Endothelial cell of umbilical vein (primary cell): ENCODE results near the gene DACT3. TPM values are rescaled to one million over a fixed set of nuclear protein-coding genes. Genes with fewer than 3 reads are reported as not detected.

Experiments
- BruUV-seq: library from RNA; stranded (reverse); fragments of 400-500 nt; replicated peaks from 2 replicates; lab custom pipeline; 2021; lab: Mats Ljungman, UMichigan
- CTCF ChIA-PET: fragments of 300-600, 350-600 bp; sonication (Branson Sonifier 250); formaldehyde crosslinking; loops from one replicate; lab custom pipeline; 2021; ENCODE audit warnings: antibody characterized with exemption, inconsistent platforms; lab: Charles Lee
- POLR2A ChIA-PET: fragments of 300-600, 350-600 bp; sonication (Branson Sonifier 250); formaldehyde crosslinking; loops from one replicate; lab custom pipeline; 2021; ENCODE audit warnings: antibody characterized with exemption, inconsistent platforms; lab: Charles Lee
- DNase-seq: peaks from one replicate; pipeline ENCODE4 v3.0.0-alpha.2; 2011; ENCODE audit warnings: low read depth, low spot score
- FAIRE-seq: peaks from 2 replicates; lab custom pipeline; 2011; peaks lifted over from hg19 to GRCh38; lab: Jason Lieb, UNC
- H2AFZ ChIP-seq: 2 replicates; pipeline ENCODE4 v1.6.0; 2012; ENCODE audit warnings: low read depth, low read length, control low read depth, inconsistent platforms
- H3K27ac ChIP-seq: 2 replicates; pipeline ENCODE4 v1.5.1; 2011; ENCODE audit warnings: low read depth, mild to moderate bottlenecking, control low read depth, low read length, moderate library complexity; ENCODE audit not compliant: insufficient read depth
- H3K27me3 ChIP-seq, 2 experiments: 2 replicates each; pipeline versions ENCODE4 v1.6.0 to v1.6.1; 2011; ENCODE audit warnings: low read length in 2 of 2, mixed read lengths in 1 of 2; ENCODE audit not compliant: control insufficient read depth in 2 of 2, insufficient read depth in 2 of 2
- H3K36me3 ChIP-seq, 2 experiments: 2 replicates in 1 of 2; 3 replicates in 1 of 2; pipeline ENCODE4 v1.5.1; 2011; ENCODE audit warnings: low read length in 2 of 2, mild to moderate bottlenecking in 1 of 2, moderate library complexity in 1 of 2; ENCODE audit not compliant: control insufficient read depth in 2 of 2, insufficient read depth in 2 of 2; ENCODE audit errors: extremely low read depth in 1 of 2
- H3K4me1 ChIP-seq: 3 replicates; pipeline ENCODE4 v1.5.1; 2011; ENCODE audit warnings: mild to moderate bottlenecking, low read length; ENCODE audit not compliant: control insufficient read depth, insufficient read depth; ENCODE audit errors: extremely low read depth
- H3K4me2 ChIP-seq: 2 replicates; pipeline ENCODE4 v1.6.1; 2011; ENCODE audit warnings: low read length, control low read depth, mixed read lengths; ENCODE audit not compliant: insufficient read depth
- H3K4me3 ChIP-seq, 3 experiments: fragments of 200-600 bp in 1 of 3; sonication (generic), shearing (Covaris generic) in 1 of 3; replicated peaks in 1 of 3; 2 replicates each; pipeline ENCODE4 v1.5.1; 2011 to 2016; ENCODE audit warnings: control low read depth in 3 of 3, low read length in 3 of 3, mild to moderate bottlenecking in 2 of 3, inconsistent platforms in 1 of 3, low read depth in 1 of 3, moderate library complexity in 1 of 3; ENCODE audit not compliant: insufficient read depth in 1 of 3
- H3K79me2 ChIP-seq: 2 replicates; pipeline ENCODE4 v1.6.0; 2012; ENCODE audit warnings: low read length, inconsistent platforms; ENCODE audit not compliant: control insufficient read depth, insufficient read depth
- H3K9ac ChIP-seq: replicated peaks from 2 replicates; pipeline ENCODE3; 2011; ENCODE audit warnings: low read length, control low read depth; ENCODE audit not compliant: insufficient read depth; ENCODE audit errors: extremely low read depth
- H3K9me1 ChIP-seq: replicated peaks from 3 replicates; pipeline ENCODE4 v1.6.0; 2011; ENCODE audit warnings: mild to moderate bottlenecking, low read length; ENCODE audit not compliant: control insufficient read depth, insufficient read depth; ENCODE audit errors: extremely low read depth
- H3K9me3 ChIP-seq: replicated peaks from 2 replicates; pipeline ENCODE4 v1.5.1; 2012; ENCODE audit warnings: low read length, inconsistent platforms; ENCODE audit not compliant: control insufficient read depth, insufficient read depth
- H4K20me1 ChIP-seq: replicated peaks from 2 replicates; pipeline ENCODE3; 2011; ENCODE audit warnings: mild to moderate bottlenecking, low read length; ENCODE audit not compliant: control insufficient read depth, insufficient read depth; ENCODE audit errors: extremely low read depth
- EZH2 ChIP-seq: IDR thresholded peaks from 2 replicates; pipeline ENCODE4 v1.6.1; 2012; ENCODE audit warnings: borderline replicate concordance, low read depth, mild to moderate bottlenecking, moderate library complexity, low read length, inconsistent platforms; ENCODE audit not compliant: severe bottlenecking
- FOS ChIP-seq: IDR thresholded peaks from 2 replicates; pipeline ENCODE4 v1.6.1; 2011; ENCODE audit warnings: mild to moderate bottlenecking, low read length, moderate library complexity, borderline replicate concordance; ENCODE audit not compliant: insufficient read depth
- GATA2 ChIP-seq: IDR thresholded peaks from 2 replicates; pipeline ENCODE4 v1.7.0; 2011; ENCODE audit warnings: low read depth, mild to moderate bottlenecking, moderate library complexity, mixed read lengths, low read length; ENCODE audit not compliant: insufficient read length, insufficient read depth
- JUN ChIP-seq: IDR thresholded peaks from 2 replicates; pipeline ENCODE4 v1.6.1; 2011; ENCODE audit warnings: borderline replicate concordance, low read depth; ENCODE audit not compliant: insufficient read length, insufficient read depth
- MYC ChIP-seq: IDR thresholded peaks from one replicate; pipeline ENCODE4 v1.6.1; 2011; ENCODE audit warnings: mild to moderate bottlenecking, low read depth, low read length
- POLR2A ChIP-seq: IDR thresholded peaks from 2 replicates; pipeline ENCODE4 v1.6.1; 2012; ENCODE audit warnings: low read depth, mild to moderate bottlenecking, control low read depth, low read length
- POLR2AphosphoS5 ChIP-seq: IDR thresholded peaks from 2 replicates; pipeline ENCODE4 v1.6.1; 2012; ENCODE audit warnings: low read depth, mild to moderate bottlenecking, control low read depth, low read length, moderate library complexity; ENCODE audit not compliant: insufficient read depth
- dilution Hi-C: fragments of 300-500 bp; cut with MboI; formaldehyde crosslinking; loops from one replicate; pipeline ENCODE4 v1.15.0; 2019; ENCODE audit warnings: low sequenced_read_pairs; ENCODE audit not compliant: extremely low pct_ligation_motif_present
- intact Hi-C: fragments of 100-400 bp; cut with micrococcal nuclease; formaldehyde crosslinking; loops from one replicate; pipeline ENCODE4 v1.10.0; 2022
- polyA plus RNA-seq, 4 experiments: library from polyadenylated mRNA; depleted of rRNA in 3 of 4; stranded (reverse) in 3 of 4; unstranded in 1 of 4; fragments of >200 nt; gene quantifications; 2 replicates each; pipeline versions ENCODE4 v1.2.1 to v1.2.3, GENCODE V29; 2011 to 2012; ENCODE audit warnings: missing spikeins in 1 of 4
- total RNA-seq: library from RNA; stranded (reverse); gene quantifications from 2 replicates; pipeline ENCODE4 v1.2.3, GENCODE V29; 2021
- TF ChIP-seq, protein P1 (sequence below): IDR thresholded peaks from 2 replicates; pipeline ENCODE4 v1.6.1; 2011; ENCODE audit not compliant: insufficient read depth, insufficient read length
- TF ChIP-seq, protein P2 (sequence below), 2 donors: IDR thresholded peaks; 1 replicate in 1 of 2; 2 replicates in 1 of 2; pipeline ENCODE4 v1.5.1; 2011; ENCODE audit warnings: low read length in 2 of 2, mild to moderate bottlenecking in 2 of 2, moderate library complexity in 2 of 2, control low read depth in 1 of 2, inconsistent platforms in 1 of 2, low read depth in 1 of 2; ENCODE audit not compliant: insufficient read depth in 1 of 2; ENCODE audit errors: extremely low read depth in 1 of 2

The DACT3 gene
- total and polyA plus RNA-seq, 2 donors (not counting 3 experiments of a cell fraction or from before 2014, with no cell fraction given) = 0.22 to 0.76 TPM

DNA sequence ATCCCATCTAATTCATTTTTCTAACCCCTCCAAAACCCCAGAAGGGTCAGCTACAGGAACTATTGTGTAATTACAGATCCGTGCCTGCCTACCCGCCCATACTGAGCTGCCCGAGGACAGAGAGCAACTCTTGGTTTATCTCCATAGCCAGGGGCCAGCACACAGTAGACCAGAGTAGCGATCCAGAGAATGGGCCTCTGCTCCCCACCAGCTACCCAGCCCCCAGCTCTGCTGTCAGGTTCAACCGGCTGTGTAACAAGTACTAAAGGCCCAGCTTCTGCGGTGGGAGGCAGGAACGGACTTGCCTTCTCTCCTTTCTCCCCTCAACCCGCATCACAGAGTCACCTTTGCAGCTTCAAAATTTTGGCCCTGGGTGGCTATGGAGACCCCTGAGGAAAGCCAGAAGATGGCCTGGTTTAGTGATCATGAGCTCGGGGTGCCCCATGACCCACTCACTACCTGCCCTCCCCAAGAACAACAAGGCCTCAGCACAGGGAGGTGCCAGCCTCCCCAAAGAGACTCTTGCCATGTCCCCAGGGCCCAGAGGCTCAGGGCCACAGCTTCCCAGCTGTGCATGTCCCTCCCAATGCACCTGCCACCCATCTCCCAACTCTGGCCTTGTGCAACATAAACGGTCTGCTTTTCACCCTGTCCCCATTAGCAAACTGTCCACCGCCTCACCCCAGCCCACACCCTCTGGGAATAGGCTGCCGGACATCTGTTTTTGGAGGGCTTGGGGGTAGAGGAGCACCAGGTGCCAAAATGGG lies 54.1 kb downstream of the DACT3 start:
- dilution Hi-C loops (no loop called here), intact Hi-C loops (no loop called here)
- FAIRE-seq (no peak), DNase-seq (no peak)
- ChIA-PET POLR2A (no interaction called here), CTCF (interaction anchor here (1.5 to 4.0 kb wide), 2 partner anchors 10 to 55 kb away, joined by 4 to 22 read pairs; partner anchors contain the start of gene DACT3)
- peaks cover 46% of the 10 kb centered on the region for H3K79me2 ChIP-seq
- H3K36me3 ChIP-seq = peaks cover 13 to 51% of the 10 kb centered on the region in 2 experiments
- no peaks in the 10 kb centered on the region for H3K9me1 ChIP-seq
- no peak overlapping the region for H3K4me2 ChIP-seq
- no peak overlapping the region for H3K4me3 ChIP-seq
- H3K27me3 ChIP-seq = no peaks in the 10 kb centered on the region
- H3K9ac ChIP-seq = no peak overlapping the region
- H4K20me1 ChIP-seq = no peaks in the 10 kb centered on the region
- BruUV-seq = no TSS peak
- H2AFZ ChIP-seq = no peak overlapping the region
- peaks cover 13% of the 10 kb centered on the region for H3K4me1 ChIP-seq
- TF ChIP-seq JUN = no peak
- TF ChIP-seq, protein P1, sequence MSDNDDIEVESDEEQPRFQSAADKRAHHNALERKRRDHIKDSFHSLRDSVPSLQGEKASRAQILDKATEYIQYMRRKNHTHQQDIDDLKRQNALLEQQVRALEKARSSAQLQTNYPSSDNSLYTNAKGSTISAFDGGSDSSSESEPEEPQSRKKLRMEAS = no peak
- TF ChIP-seq MYC = no peak
- TF ChIP-seq, protein P2, sequence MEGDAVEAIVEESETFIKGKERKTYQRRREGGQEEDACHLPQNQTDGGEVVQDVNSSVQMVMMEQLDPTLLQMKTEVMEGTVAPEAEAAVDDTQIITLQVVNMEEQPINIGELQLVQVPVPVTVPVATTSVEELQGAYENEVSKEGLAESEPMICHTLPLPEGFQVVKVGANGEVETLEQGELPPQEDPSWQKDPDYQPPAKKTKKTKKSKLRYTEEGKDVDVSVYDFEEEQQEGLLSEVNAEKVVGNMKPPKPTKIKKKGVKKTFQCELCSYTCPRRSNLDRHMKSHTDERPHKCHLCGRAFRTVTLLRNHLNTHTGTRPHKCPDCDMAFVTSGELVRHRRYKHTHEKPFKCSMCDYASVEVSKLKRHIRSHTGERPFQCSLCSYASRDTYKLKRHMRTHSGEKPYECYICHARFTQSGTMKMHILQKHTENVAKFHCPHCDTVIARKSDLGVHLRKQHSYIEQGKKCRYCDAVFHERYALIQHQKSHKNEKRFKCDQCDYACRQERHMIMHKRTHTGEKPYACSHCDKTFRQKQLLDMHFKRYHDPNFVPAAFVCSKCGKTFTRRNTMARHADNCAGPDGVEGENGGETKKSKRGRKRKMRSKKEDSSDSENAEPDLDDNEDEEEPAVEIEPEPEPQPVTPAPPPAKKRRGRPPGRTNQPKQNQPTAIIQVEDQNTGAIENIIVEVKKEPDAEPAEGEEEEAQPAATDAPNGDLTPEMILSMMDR (IDR thresholded peaks at IDR 0.05; ENCODE audit: extremely low read depth in 1 of 2, insufficient read depth in 1 of 2, low read depth in 1 of 2, low read length in 2 of 2) = no peak
- no peak for TF ChIP-seq POLR2AphosphoS5
- TF ChIP-seq FOS = no peak
- no peak for TF ChIP-seq GATA2
- no peak for TF ChIP-seq POLR2A
- TF ChIP-seq EZH2 = no peak
- no peak overlapping the region for H3K27ac ChIP-seq
- H3K9me3 ChIP-seq = no peaks in the 10 kb centered on the region
